Measurements from ENCODE around the gene MYO10. TPM values are rescaled to one million over a fixed set of nuclear protein-coding genes. Genes with fewer than 3 reads are reported as not detected.

MYO10 gene
- total RNA-seq, 4 donors from 2014 or later: 51.6 to 190 (median 72.9) TPM

- Histone ChIP-seq H3K36me3 (no peaks in the 10 kb centered on the region), H3K4me3 (no peak overlapping the region), H3K9me3 (no peaks in the 10 kb centered on the region), H3K27ac (no peak overlapping the region), H3K27me3 (peaks cover 29% of the 10 kb centered on the region), H3K4me1 (peaks cover 0 to 48% (median 27%) of the 10 kb centered on the region in 4 donors)
- TF ChIP-seq EP300 (IDR thresholded peaks at IDR 0.05; ENCODE audit: low read depth): no peak
- no peak for TF ChIP-seq CTCF (IDR thresholded peaks at IDR 0.05)
- TF ChIP-seq POLR2AphosphoS5 (IDR thresholded peaks at IDR 0.05): no peak
- TF ChIP-seq POLR2A (IDR thresholded peaks at IDR 0.05): no peak
- 78 to 84% methylated on average over 2 of the region's 2 CpGs for WGBS, 2 donors (ENCODE audit: low coverage in 1 of 2)
- no peak for DNase-seq
- intact Hi-C loops (cut with DNase I; ENCODE audit: low total_unique reads): no loop called here
- in situ Hi-C loops (cut with MboI; ENCODE audit: low pct_ligation_motif_present in 1 of 4, low pct_unique_long_range_greater_than_20kb in 1 of 4, low sequenced_read_pairs in 3 of 4): loop anchor here (25.0 kb wide), 3 partner anchors 208 to 258 kb away; no protein-coding TSS in a partner anchor
These were observed 6.7 kb downstream of the MYO10 start for GRCh38 chr5:16929347-16929746.

GRCh38 chr5:16927613-16928012 lies 8.5 kb downstream of the MYO10 start:
- peaks cover 0 to 44% (median 22%) of the 10 kb centered on the region in 4 donors for H3K4me1 ChIP-seq
- no peak for DNase-seq
- peaks cover 11% of the 10 kb centered on the region for H3K27me3 ChIP-seq
- intact Hi-C loops (cut with DNase I; ENCODE audit: low total_unique reads): no loop called here
- TF ChIP-seq EP300 (IDR thresholded peaks at IDR 0.05; ENCODE audit: low read depth): no peak
- no peak for TF ChIP-seq POLR2A (IDR thresholded peaks at IDR 0.05)
- WGBS, 2 donors (ENCODE audit: low coverage in 1 of 2): 83 to 91% methylated on average over 4 to 8 of the region's 8 CpGs
- H3K27ac ChIP-seq: peak overlapping the region in 2 of 4 donors; percentile 17
- H3K4me3 ChIP-seq: no peak overlapping the region
- H3K9me3 ChIP-seq: no peaks in the 10 kb centered on the region
- no peaks in the 10 kb centered on the region for H3K36me3 ChIP-seq
- in situ Hi-C loops (cut with MboI; ENCODE audit: low pct_ligation_motif_present in 1 of 4, low pct_unique_long_range_greater_than_20kb in 1 of 4, low sequenced_read_pairs in 3 of 4): loop anchor here (25.0 kb wide), 3 partner anchors 210 to 260 kb away; no protein-coding TSS in a partner anchor

GRCh38 chr5:16926417-16926816 lies 9.7 kb downstream of the MYO10 start:
- intact Hi-C loops (cut with DNase I; ENCODE audit: low total_unique reads): no loop called here

GRCh38 chr5:16924206-16924605 lies 11.9 kb downstream of the MYO10 start:
- H3K36me3 ChIP-seq: no peaks in the 10 kb centered on the region
- H3K4me1 ChIP-seq: peaks cover 0 to 25% (median 9%) of the 10 kb centered on the region in 4 donors
- no peak overlapping the region for H3K4me3 ChIP-seq
- intact Hi-C loops (cut with DNase I; ENCODE audit: low total_unique reads) (no loop called here), in situ Hi-C loops (cut with MboI; ENCODE audit: low pct_ligation_motif_present in 1 of 4, low pct_unique_long_range_greater_than_20kb in 1 of 4, low sequenced_read_pairs in 3 of 4) (no loop called here)
- H3K27ac ChIP-seq: peak overlapping the region; percentile 57 to 72 (median 64)
- H3K27me3 ChIP-seq: no peaks in the 10 kb centered on the region
- no peak for DNase-seq
- TF ChIP-seq CTCF (IDR thresholded peaks at IDR 0.05): no peak
- TF ChIP-seq EP300 (IDR thresholded peaks at IDR 0.05; ENCODE audit: low read depth): no peak
- WGBS, 2 donors (ENCODE audit: low coverage in 1 of 2): 78 to 82% methylated on average over 7 to 8 of the region's 8 CpGs
- H3K9me3 ChIP-seq: no peaks in the 10 kb centered on the region

More at GRCh38 chr5:16926417-16926816, 9.7 kb downstream of the MYO10 start:
- TF ChIP-seq POLR2AphosphoS5 (IDR thresholded peaks at IDR 0.05): no peak
- TF ChIP-seq CTCF (IDR thresholded peaks at IDR 0.05): no peak
- no peak for TF ChIP-seq POLR2A (IDR thresholded peaks at IDR 0.05)
- WGBS, 2 donors (ENCODE audit: low coverage in 1 of 2): 76 to 89% methylated on average over 3 to 8 of the region's 8 CpGs
- no peaks in the 10 kb centered on the region for H3K36me3 ChIP-seq
- H3K27ac ChIP-seq: peak overlapping the region in 2 of 4 donors; percentile 17
- H3K4me1 ChIP-seq: peaks cover 0 to 37% (median 19%) of the 10 kb centered on the region in 4 donors
- H3K4me3 ChIP-seq: no peak overlapping the region
- in situ Hi-C loops (cut with MboI; ENCODE audit: low pct_ligation_motif_present in 1 of 4, low pct_unique_long_range_greater_than_20kb in 1 of 4, low sequenced_read_pairs in 3 of 4): loop anchor here (25.0 kb wide), 3 partner anchors 211 to 261 kb away; no protein-coding TSS in a partner anchor
- H3K9me3 ChIP-seq: no peaks in the 10 kb centered on the region
- H3K27me3 ChIP-seq: peaks cover 7% of the 10 kb centered on the region
- DNase-seq: no peak

GRCh38 chr5:16922430-16922829 lies 13.7 kb downstream of the MYO10 start:
- DNase-seq: no peak
- in situ Hi-C loops (cut with MboI; ENCODE audit: low pct_ligation_motif_present in 1 of 4, low pct_unique_long_range_greater_than_20kb in 1 of 4, low sequenced_read_pairs in 3 of 4): no loop called here
- H3K4me1 ChIP-seq: peaks cover 0 to 25% (median 9%) of the 10 kb centered on the region in 4 donors
- WGBS, 2 donors (ENCODE audit: low coverage in 1 of 2): 59% methylated on average over 3 of the region's 3 CpGs; no CpG with 5 or more reads in 1 of the 2 donors
- H3K4me3 ChIP-seq: no peak overlapping the region
- no peaks in the 10 kb centered on the region for H3K9me3 ChIP-seq
- peak overlapping the region in 3 of 4 donors; percentile 38 to 64 (median 46) for H3K27ac ChIP-seq
- intact Hi-C loops (cut with DNase I; ENCODE audit: low total_unique reads): no loop called here
- no peak for TF ChIP-seq POLR2A (IDR thresholded peaks at IDR 0.05)
- no peak for TF ChIP-seq EP300 (IDR thresholded peaks at IDR 0.05; ENCODE audit: low read depth)
- no peak for TF ChIP-seq CTCF (IDR thresholded peaks at IDR 0.05)
- no peak for TF ChIP-seq POLR2AphosphoS5 (IDR thresholded peaks at IDR 0.05)
- H3K27me3 ChIP-seq: no peaks in the 10 kb centered on the region
- no peaks in the 10 kb centered on the region for H3K36me3 ChIP-seq
